ENCODE measurements around the gene PFKFB4.

PFKFB4 gene

GRCh38 chr3:48584836-48585235 lies 28.2 kb upstream of the PFKFB4 start:
- no peak for DNase-seq (ENCODE audit: low spot score)

DNA sequence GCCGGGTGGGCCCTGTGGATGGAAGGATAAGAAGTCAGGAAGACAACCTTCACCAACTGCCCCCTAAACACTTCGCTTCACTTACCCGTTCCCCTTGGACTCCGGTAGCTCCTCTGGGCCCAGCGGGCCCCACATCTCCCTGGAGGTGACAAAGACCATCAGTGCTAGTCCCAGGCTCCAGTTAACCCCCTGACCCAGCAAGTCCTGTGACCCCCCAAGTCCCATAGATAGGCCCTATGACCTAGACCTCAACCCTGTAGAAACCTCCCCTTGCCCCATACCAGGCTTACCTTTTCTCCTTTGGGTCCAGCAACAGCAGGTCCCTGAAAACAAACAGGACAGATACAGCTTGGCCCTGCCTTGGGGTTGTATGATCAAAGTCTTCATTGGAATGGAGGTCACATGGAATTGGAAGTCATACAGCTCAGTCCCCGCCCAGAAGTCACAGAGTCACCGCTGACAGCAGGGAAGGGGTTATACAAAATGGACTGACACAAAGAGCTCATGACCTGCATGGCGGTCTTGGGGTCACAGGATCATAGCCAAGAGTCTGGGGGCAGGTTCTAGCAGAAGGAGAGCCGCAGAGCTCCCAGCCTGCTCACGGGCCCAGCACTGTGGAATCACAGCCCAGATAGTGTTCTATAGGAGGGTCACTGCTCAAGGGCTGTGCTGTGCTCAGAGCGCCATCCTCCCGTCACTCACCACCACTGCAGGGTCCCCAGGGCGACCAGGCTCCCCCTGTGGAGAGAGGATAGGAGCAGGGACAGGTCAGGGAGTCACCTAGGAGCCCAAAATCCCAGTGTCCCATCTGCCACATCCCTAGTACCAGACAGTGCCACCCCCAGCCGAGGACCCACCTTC lies 25.2 kb upstream of the PFKFB4 start:
- DNase-seq (ENCODE audit: low spot score): no peak

GRCh38 chr3:48576647-48577046 lies 20.0 kb upstream of the PFKFB4 start:
- no peak for DNase-seq (ENCODE audit: low spot score)

- no peak for DNase-seq (ENCODE audit: low spot score)
These were observed 18.8 kb upstream of the PFKFB4 start for GRCh38 chr3:48575366-48575765.

GRCh38 chr3:48573973-48574585 lies 17.5 kb upstream of the PFKFB4 start:
- no peak for DNase-seq (ENCODE audit: low spot score)

DNA sequence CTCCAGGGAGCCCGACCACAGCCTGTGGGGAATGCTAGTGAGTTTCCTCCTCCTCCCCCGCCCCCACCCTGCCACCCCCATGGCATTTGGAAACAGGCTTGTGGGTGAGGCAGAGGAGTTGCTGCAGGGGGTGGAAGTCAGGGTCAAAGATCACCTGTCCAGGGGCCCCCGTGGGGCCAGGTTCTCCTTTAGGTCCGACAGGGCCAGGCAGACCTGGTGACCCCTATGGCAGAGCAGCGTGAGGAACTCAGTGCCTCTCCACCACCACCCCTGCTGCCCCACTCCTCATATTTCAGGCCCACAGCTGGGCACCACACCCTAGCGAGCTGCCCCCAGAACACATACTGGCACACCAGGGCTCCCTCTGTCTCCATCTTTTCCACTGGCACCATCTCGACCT lies 15.9 kb upstream of the PFKFB4 start:
- no peak for DNase-seq (ENCODE audit: low spot score)

DNA sequence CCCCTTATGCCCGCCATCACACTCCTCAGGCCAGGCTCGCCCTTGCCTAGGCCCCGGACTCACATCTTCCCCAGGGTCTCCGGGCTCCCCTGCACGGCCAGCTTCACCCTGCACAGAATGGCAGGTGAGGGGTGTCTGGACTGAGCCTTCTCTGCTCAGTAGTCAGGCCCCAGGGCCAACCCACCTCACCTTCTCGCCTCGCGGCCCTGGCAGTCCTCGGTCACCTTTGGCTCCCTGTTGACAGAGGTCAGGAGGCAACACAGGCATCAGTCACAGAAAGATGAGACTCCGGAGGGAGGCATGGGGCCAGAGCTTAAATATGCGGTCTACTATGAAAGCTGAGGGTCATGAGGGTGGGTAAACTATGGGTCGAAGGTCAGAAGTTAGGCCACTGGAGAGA lies 15.3 kb upstream of the PFKFB4 start:
- no peak for DNase-seq (ENCODE audit: low spot score)

DNA sequence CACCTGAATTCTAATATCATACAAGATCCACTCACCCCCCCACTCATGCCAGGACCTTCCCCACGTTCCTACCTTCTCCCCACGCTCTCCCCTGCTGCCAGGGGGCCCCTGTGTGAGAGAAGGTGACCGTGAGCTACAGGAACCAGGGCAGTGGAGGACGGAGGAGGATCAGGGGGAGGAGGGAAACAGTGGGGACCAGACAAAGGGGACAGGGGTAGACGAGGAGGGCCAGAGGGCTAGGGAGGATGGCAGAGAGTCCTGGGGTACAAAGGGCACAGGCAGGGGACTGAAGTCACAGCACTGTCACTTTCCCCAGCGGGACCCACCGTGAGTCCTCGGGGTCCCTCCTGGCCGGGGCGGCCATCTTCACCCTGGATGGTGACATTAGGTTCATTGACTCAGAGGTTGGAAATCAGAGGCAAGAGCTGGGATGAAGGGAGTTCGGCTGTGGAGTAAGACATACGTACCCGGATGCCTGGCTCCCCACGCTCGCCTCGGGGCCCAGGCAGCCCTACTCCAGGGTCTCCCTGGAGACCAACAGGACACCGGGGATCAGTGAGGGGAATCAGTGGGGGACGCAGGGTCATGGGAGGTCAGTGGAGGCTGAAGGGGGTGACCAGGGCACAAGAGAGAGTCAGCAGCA lies 13.3 kb upstream of the PFKFB4 start:
- DNase-seq (ENCODE audit: low spot score): no peak

DNA sequence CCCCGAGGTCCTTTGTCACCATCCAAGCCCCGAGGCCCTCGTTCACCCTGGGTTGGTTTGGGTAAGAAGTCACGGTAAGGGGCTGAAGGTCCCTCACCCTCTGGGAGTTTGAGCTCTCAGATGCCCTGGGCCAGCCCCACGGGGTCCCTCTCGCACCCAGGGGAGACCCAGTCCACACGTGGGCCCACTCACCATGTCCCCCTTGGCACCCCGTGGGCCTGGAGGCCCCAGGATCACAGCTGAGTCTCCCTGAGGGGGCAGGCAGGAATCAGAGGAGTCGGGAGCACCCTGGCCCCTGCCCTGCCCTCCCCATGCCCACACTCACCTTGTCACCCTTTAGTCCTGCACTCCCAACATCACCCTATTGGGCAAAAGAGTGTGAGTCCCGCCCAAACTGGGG lies 12.8 kb upstream of the PFKFB4 start:
- no peak for DNase-seq (ENCODE audit: low spot score)

GRCh38 chr3:48568476-48568875 lies 11.9 kb upstream of the PFKFB4 start:
- no peak for DNase-seq (ENCODE audit: low spot score)

- no peak for DNase-seq (ENCODE audit: low spot score)
These were observed 10.9 kb upstream of the PFKFB4 start for GRCh38 chr3:48567500-48567899.

DNA sequence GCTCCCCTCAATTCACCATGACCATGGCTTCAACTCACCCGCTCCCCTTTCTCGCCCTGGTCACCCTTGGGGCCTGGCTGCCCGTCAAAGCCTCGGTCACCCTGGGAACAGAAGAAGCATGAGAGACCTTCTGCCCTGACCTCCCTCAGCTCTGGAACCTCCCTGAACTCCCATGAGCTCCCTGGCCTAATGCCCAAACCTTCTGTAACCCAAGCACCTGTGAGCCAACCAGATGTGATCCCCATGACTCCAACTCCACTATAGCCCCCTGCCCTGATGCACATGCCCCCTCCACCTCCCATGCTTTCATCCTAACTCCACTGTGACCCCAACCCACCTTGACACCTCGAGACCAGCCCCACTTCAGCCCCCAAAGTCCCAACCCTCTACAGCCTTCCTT lies 10.5 kb upstream of the PFKFB4 start:
- DNase-seq (ENCODE audit: low spot score): no peak

GRCh38 chr3:48566401-48566760 lies 9.8 kb upstream of the PFKFB4 start:
- DNase-seq (ENCODE audit: low spot score): no peak

DNA sequence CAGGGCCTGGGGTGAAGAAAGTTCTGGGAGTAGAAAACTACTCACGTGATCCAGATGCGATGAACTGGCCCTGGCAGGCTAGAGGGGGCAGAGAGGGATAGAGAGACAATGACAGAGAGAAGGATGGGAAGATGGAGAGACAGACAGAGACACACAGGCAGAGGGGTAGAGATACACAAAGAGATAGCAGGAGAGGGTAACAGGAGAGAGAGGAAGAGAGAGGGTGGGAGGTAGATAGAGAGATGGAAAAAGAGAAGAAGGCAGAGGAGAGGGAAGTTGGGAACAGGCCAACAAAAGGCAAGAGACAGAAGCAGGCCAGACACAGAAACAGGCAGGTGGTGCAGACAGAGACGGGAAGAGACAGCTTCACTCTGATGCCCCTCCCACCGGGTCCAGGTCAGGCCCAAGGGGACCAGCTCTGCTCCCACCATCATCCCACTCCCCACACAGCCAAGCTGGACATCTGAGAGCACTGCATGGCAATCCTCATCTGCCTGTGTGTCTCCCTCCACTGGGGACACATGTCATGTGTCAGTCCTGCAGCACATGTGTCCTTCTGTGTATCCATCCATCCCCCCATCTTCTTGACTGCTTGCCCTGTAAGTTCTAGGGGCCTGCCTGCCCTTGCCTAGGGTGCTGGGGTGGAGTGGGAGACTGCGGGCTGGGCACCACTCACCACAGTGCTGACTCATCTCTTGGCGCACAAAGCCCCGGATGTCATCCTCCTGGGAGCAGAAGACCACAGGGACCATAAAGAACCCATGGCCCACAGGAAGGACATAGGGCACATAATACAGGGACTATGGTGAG lies 9.2 kb upstream of the PFKFB4 start:
- no peak for DNase-seq (ENCODE audit: low spot score)

GRCh38 chr3:48565186-48565585 lies 8.6 kb upstream of the PFKFB4 start:
- no peak for DNase-seq (ENCODE audit: low spot score)

DNA sequence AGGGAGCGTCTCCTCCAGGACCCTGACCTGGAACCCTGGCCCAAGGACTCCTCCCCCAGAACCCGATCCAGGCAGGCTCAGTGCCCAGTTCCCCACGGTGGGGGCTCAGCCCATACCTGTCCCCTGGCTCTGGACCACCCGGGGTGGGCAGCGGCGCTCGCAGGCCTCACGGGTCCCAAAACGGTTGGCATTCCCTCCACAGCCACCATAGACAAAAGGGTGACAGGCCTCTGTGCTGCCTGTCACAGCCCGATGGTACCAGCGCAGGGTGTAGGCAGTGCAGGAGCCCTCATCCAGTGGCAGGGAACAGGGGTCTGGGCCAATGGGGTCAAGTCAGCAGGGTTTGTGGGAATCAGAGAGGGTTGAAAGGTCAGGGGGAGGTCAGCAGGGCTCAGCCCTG lies 8.1 kb upstream of the PFKFB4 start:
- DNase-seq (ENCODE audit: low spot score): no peak

DNA sequence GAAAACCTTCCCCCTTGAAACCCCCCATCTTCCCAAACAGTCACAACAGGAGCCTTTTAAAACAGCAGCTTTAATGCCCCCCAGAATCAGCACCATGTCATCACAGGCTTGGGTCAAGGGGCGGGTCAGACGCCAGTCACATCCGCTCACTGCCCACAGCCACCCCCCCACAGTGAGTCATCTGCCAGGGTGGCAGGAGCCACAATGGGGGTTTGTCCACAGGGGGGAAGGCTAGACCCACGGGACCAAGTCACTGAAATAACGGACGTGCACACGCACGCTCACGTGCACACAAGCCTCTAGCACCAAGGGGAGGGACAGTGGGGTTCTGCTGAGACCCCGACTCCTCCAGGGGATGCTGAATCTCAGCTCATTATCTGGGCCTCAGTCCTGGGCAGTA lies 7.4 kb upstream of the PFKFB4 start:
- DNase-seq (ENCODE audit: low spot score): no peak

DNA sequence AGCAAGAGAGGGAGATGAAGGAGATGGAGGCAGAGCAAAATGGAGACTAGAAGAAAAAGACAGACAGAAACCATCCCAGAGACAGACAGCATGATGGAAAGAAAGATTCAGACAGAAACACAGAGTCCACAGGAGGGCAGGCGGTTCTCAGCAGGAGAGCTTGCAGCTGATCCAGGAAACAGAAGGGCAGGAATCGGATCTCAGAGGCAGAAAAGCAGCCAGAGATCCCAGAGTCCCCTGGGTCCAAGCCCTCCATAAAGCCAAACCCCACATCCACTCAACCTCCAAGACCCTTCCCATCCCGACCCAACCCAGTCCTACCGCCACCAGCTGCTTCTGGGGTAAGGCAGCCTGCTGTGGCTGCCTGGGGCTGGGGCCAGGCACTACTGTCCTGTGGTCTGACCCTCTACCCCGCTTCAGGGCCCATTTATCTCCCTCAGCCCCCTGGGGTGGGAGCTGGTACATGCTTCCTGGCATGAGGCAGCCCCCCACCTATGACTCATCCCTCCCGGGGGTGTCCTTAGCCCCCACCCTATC lies 6.8 kb upstream of the PFKFB4 start, which contains the start of gene UCN2:
Gene UCN2, minus strand, starts transcription at position 400 of the 537 bp plus-strand sequence. CDS start 657 bp downstream, outside the sequence.
- no peak for DNase-seq (ENCODE audit: low spot score)

DNA sequence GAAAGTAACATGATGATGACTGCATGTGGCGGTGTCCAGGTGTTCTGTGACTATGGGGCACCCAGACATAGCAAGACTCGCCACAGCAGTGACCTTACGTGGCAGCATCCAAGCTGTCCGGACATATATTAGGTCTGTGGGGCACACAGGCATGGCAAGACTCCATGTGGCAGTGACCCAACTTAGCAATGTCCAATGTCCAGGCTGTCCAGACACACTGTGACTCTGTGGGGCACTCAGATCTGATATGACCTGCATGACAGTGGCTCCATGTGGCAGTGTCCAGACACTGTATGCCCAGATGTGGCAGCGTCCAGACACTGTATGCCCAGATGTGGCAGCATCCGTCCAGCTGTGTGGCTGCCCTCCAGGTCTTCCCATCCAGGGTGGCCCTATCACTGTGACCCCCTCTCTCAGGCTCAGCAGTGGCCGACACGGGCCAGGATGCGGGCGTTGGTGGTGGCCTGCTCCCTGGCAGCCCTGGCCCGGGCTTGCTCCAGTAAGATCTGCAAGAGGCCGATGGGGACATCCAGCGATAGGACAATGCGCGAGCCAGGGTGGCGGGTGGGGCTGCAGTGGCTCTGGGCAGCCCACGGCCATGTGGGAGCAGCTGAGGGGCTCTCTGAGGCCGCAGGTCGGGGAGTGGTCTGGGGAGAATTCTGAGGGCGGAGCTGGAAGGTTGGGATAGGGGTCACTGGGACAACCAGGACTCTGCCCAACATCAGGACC lies 5.9 kb upstream of the PFKFB4 start:
- DNase-seq (ENCODE audit: low spot score): no peak

DNA sequence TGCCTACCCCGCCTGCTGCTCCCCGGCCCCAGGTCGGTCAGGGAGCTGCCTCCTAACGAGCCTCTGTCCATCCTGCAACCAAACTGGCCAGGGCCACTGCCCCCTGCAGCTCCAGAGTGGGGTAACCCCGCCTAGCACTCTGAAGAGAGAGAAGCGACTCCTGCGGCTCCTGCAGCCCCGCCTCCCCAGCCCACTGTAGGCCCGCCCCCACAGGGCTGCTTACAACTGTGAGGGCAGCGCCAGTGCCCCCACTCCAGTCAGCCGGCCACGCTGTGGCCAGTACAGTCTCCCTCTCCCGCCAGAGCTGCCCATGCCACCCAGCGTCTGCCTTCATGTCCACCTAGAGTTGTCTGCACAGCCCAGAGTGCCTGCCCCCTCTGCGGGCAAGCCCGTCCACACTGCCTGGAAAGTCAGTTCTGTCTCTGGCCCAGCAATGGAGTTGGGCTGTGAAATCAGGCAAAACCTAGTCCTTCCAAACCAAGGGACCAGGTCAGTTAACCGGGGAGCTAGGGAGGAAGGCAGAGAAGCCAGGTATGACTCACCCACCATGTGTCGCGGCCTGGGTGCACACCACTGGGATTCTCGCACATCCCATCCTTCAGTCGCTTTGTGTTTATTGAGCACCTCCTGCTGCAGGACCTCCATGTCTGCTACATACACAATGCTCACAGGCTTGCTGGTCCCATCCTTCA lies 4.6 kb upstream of the PFKFB4 start:
- DNase-seq (ENCODE audit: low spot score): no peak

DNA sequence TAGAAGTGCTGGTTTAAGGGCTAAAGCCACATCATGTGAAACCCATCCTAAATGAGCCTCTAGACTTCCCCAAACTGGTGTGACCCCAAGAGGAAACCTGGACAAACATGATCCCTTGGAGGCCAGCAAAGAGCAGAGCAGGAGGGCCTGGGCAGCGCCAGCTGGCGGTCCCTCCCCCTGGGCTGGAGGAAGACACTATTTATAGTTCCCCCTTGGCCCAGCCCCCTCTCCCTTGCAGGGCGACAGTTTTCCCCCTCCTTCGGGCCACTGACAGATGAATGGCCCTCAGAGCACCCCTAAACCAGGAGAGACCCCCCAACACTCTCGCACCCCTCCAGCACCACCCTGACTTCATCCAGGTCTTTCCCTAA lies 4.0 kb upstream of the PFKFB4 start:
- DNase-seq (ENCODE audit: low spot score): no peak
